ENCODE data around the gene ADAMTS7. TPM values are rescaled to one million over a fixed set of nuclear protein-coding genes. Genes with fewer than 3 reads are reported as not detected.

Gene ADAMTS7
- total and polyA plus RNA-seq, 2 of the 4 experiments (the other 2 are of a cell fraction): 1.4 to 12.6 TPM

DNA sequence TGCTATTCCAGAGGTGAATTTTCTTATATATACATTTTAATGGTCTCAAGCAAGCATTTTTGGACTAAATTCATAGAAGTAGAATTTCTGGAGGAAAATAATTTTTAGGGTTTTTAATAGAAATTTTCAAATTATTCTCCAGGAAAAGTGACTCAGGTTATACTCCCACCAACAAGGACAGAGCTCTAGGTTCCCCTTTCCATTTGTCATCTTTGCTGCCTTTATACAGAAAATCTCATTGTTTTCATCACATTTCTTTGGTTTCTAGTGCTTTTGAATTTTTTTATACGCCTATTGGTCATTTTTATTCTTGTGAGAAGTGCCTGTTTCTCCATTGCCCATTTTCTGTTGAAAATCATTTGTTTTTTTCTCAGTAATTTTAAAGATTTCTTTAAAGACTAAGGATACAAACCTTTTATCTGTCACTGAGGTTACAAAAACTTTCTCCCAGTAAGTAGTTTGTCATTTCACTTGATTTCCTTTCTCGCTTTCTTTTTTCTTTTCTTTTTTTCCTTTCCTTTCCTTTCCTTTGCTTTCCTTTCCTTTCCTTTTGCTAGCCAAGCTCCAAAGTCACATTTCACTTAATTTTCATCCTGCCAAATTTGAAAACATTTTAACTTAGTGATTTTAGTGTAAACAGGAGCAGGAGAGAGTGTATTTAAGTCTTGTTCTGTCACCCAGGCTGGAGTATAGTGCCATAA lies 93.2 kb downstream of the ADAMTS7 start:
- no TSS peak for BruUV-seq (replicated peaks)
- ATAC-seq (ENCODE audit: low read depth): no peak

More for the DNA sequence above, 93.2 kb downstream of the ADAMTS7 start:
- no peak overlapping the region for H2BK120ac ChIP-seq (ENCODE audit: low read depth, low read length)
- in situ Hi-C loops (cut with MboI; ENCODE audit: low sequenced_read_pairs): no loop called here
- intact Hi-C loops (cut with micrococcal nuclease): no loop called here
- no peak overlapping the region for H3K4me2 ChIP-seq (ENCODE audit: low read depth, low read length)
- no peak overlapping the region for H2AK9ac ChIP-seq (replicated peaks; ENCODE audit: low read depth, low read length, poor library complexity)
- WGBS, 2 experiments (ENCODE audit: extremely low coverage in 2 of 2, insufficient read length in 1 of 2): no CpG with 5 or more reads among the region's 2 CpGs
- H3K4me3 ChIP-seq (ENCODE audit: insufficient read depth, low read depth, low read length): no peak overlapping the region
- H4K8ac ChIP-seq (ENCODE audit: low read depth in 2 of 2, low read length in 2 of 2): no peak overlapping the region
- H3K18ac ChIP-seq (ENCODE audit: low read depth, low read length): no peak overlapping the region
- no peak overlapping the region for H3K23ac ChIP-seq (ENCODE audit: low read depth, low read length)
- peaks cover 7% of the 10 kb centered on the region; the same call in 1 of the 2 replicates for H3K27me3 ChIP-seq (ENCODE audit: control insufficient read depth, insufficient read depth, low read length)
- CTCF ChIA-PET: no interaction called here
- no peak for TF ChIP-seq NFE2L2 (IDR thresholded peaks at IDR 0.05; ENCODE audit: low read depth, low read length)
- TF ChIP-seq SMC3 (IDR thresholded peaks at IDR 0.05; ENCODE audit: low read depth, low read length): no peak
- no peak for TF ChIP-seq POLR2A (IDR thresholded peaks at IDR 0.05; ENCODE audit: low read depth, low read length)
- no peak for TF ChIP-seq CHD1 (IDR thresholded peaks at IDR 0.05; ENCODE audit: low read depth, low read length)
- no peak for TF ChIP-seq FOS (IDR thresholded peaks at IDR 0.05; ENCODE audit: low read depth, low read length)
- TF ChIP-seq CEBPB (IDR thresholded peaks at IDR 0.05; ENCODE audit: low read depth, low read length): no peak
- no peak for TF ChIP-seq MXI1 (IDR thresholded peaks at IDR 0.05; ENCODE audit: borderline replicate concordance, low read depth, low read length)
- no peak overlapping the region for H2AK5ac ChIP-seq (ENCODE audit: low read depth, low read length)
- no peak overlapping the region for H2BK15ac ChIP-seq (ENCODE audit: low read depth, low read length)
- no peak overlapping the region for H2AFZ ChIP-seq (replicated peaks; ENCODE audit: low read length, poor library complexity)
- POLR2A ChIA-PET (ENCODE audit: unreplicated experiment): no interaction called here
- no peak overlapping the region for H3K4ac ChIP-seq (ENCODE audit: low read depth, low read length)
- H3K9me1 ChIP-seq (ENCODE audit: insufficient read depth, low read length): no peaks in the 10 kb centered on the region
- no peak overlapping the region for H4K91ac ChIP-seq (ENCODE audit: insufficient read depth, low read depth, low read length)
- no peak overlapping the region for H3K9ac ChIP-seq (ENCODE audit: low read depth, low read length)
- no peak overlapping the region for H3K27ac ChIP-seq (ENCODE audit: insufficient read depth, low read length)
- H3K9me3 ChIP-seq (ENCODE audit: control insufficient read depth, insufficient read depth, low read length): no peaks in the 10 kb centered on the region
- dilution Hi-C loops (cut with HindIII; ENCODE audit: low sequenced_read_pairs, unreplicated experiment): no loop called here
- H3K79me1 ChIP-seq (ENCODE audit: low read depth in 1 of 2, low read length in 2 of 2): no peaks in the 10 kb centered on the region
- no peaks in the 10 kb centered on the region for H3K36me3 ChIP-seq (ENCODE audit: control insufficient read depth, insufficient read depth, low read length)
- H4K20me1 ChIP-seq (ENCODE audit: insufficient read depth, low read length): no peaks in the 10 kb centered on the region
- no peak overlapping the region for H3K56ac ChIP-seq (ENCODE audit: extremely low read depth, insufficient read depth, low read length)
- H3K4me1 ChIP-seq (ENCODE audit: control insufficient read depth, insufficient read depth, low read length): no peaks in the 10 kb centered on the region
- no peak overlapping the region for H3K14ac ChIP-seq (replicated peaks; ENCODE audit: low read depth, low read length)
- no peak for DNase-seq
- H2BK5ac ChIP-seq (ENCODE audit: low read depth, low read length, poor library complexity, severe bottlenecking): no peak overlapping the region
- no peak overlapping the region for H4K5ac ChIP-seq (ENCODE audit: low read depth, low read length)
- H2BK20ac ChIP-seq (ENCODE audit: low read depth, low read length): no peak overlapping the region

Data from IMR-90 (cell line).